ENCODE results near the gene TSHZ3.

TSHZ3 gene

GRCh38 chr19:31347354-31347753 is 1.9 kb downstream of the TSHZ3 start:
- POLR2A ChIA-PET (ENCODE audit: low non-redundant PET) = no interaction called here
- no peak for DNase-seq (ENCODE audit: low spot score)
- no peak for TF ChIP-seq CTCF (conservative IDR thresholded peaks at IDR 0.05; ENCODE audit: low read depth)
- CTCF ChIA-PET = interaction anchor here (0.6 kb wide), 1 partner anchor 223 kb away, joined by 3 read pairs; no protein-coding TSS in a partner anchor
- no peak overlapping the region for H3K27ac ChIP-seq

- no peak for DNase-seq (ENCODE audit: low spot score)
- no peak for TF ChIP-seq CTCF (conservative IDR thresholded peaks at IDR 0.05; ENCODE audit: low read depth)
- POLR2A ChIA-PET (ENCODE audit: low non-redundant PET) = no interaction called here
- CTCF ChIA-PET = interaction anchor here (0.8 kb wide), 1 partner anchor 11 kb away, joined by 3 read pairs; no protein-coding TSS in a partner anchor
- H3K27ac ChIP-seq = no peak overlapping the region
Measured at GRCh38 chr19:31346184-31347059, 2.8 kb downstream of the TSHZ3 start.

- ChIA-PET POLR2A (ENCODE audit: low non-redundant PET) (no interaction called here), CTCF (no interaction called here)
- DNase-seq (ENCODE audit: low spot score) = no peak
- no peak for TF ChIP-seq CTCF (conservative IDR thresholded peaks at IDR 0.05; ENCODE audit: low read depth)
- no peak overlapping the region for H3K27ac ChIP-seq
Measured at GRCh38 chr19:31344403-31344802, 4.8 kb downstream of the TSHZ3 start.

GRCh38 chr19:31342926-31343325 is 6.3 kb downstream of the TSHZ3 start:
- H3K27ac ChIP-seq = no peak overlapping the region
- POLR2A ChIA-PET (ENCODE audit: low non-redundant PET) = no interaction called here
- TF ChIP-seq CTCF (conservative IDR thresholded peaks at IDR 0.05; ENCODE audit: low read depth) = no peak
- CTCF ChIA-PET = interaction anchor here (0.7 kb wide), 1 partner anchor 1418 kb away, joined by 5 read pairs; no protein-coding TSS in a partner anchor
- no peak for DNase-seq (ENCODE audit: low spot score)

GRCh38 chr19:31340042-31341025 is 8.9 kb downstream of the TSHZ3 start:
- H3K27ac ChIP-seq = peak overlapping the region; percentile 47
- no peak for DNase-seq (ENCODE audit: low spot score)
- CTCF ChIA-PET = no interaction called here
- TF ChIP-seq CTCF (conservative IDR thresholded peaks at IDR 0.05; ENCODE audit: low read depth) = no peak
- POLR2A ChIA-PET (ENCODE audit: low non-redundant PET) = no interaction called here

- no peak for DNase-seq (ENCODE audit: low spot score)
- ChIA-PET POLR2A (ENCODE audit: low non-redundant PET) (no interaction called here), CTCF (no interaction called here)
- no peak for TF ChIP-seq CTCF (conservative IDR thresholded peaks at IDR 0.05; ENCODE audit: low read depth)
- H3K27ac ChIP-seq = no peak overlapping the region
Measured at GRCh38 chr19:31339411-31339810, 9.8 kb downstream of the TSHZ3 start.
